BLaER1 (cell line): ENCODE measurements around the gene ZNF701.
"Not testable (repeated sequence)": the region's sequence is repeated elsewhere in the genome, so short reads cannot be mapped to it uniquely, and the experiment has no call there.

Source experiments
- H3K27ac ChIP-seq: shearing (Covaris generic); formaldehyde crosslinking; 2 replicates; pipeline ENCODE4 v1.8.1; 2022
- H3K27me3 ChIP-seq: shearing (Covaris generic); formaldehyde crosslinking; 2 replicates; pipeline ENCODE4 v1.8.1; 2022
- H3K36me3 ChIP-seq: shearing (Covaris generic); formaldehyde crosslinking; 2 replicates; pipeline ENCODE4 v1.8.1; 2022
- H3K4me1 ChIP-seq: shearing (Covaris generic); formaldehyde crosslinking; 2 replicates; pipeline ENCODE4 v1.8.1; 2022
- H3K4me2 ChIP-seq: shearing (Covaris generic); formaldehyde crosslinking; 2 replicates; pipeline ENCODE4 v1.8.1; 2022
- H3K4me3 ChIP-seq: shearing (Covaris generic); formaldehyde crosslinking; 2 replicates; pipeline ENCODE4 v1.8.1; 2022
- H3K9ac ChIP-seq: shearing (Covaris generic); formaldehyde crosslinking; 2 replicates; pipeline ENCODE4 v1.8.1; 2022
- H3K9me3 ChIP-seq: shearing (Covaris generic); formaldehyde crosslinking; 2 replicates; pipeline ENCODE4 v1.8.1; 2022
- H4K20me1 ChIP-seq: shearing (Covaris generic); formaldehyde crosslinking; 2 replicates; pipeline ENCODE4 v1.8.1; 2022
- Cebpa-rat ChIP-seq: shearing (Covaris generic); IDR thresholded peaks from 2 replicates; pipeline ENCODE4 v1.8.1; 2022

Gene ZNF701

DNA sequence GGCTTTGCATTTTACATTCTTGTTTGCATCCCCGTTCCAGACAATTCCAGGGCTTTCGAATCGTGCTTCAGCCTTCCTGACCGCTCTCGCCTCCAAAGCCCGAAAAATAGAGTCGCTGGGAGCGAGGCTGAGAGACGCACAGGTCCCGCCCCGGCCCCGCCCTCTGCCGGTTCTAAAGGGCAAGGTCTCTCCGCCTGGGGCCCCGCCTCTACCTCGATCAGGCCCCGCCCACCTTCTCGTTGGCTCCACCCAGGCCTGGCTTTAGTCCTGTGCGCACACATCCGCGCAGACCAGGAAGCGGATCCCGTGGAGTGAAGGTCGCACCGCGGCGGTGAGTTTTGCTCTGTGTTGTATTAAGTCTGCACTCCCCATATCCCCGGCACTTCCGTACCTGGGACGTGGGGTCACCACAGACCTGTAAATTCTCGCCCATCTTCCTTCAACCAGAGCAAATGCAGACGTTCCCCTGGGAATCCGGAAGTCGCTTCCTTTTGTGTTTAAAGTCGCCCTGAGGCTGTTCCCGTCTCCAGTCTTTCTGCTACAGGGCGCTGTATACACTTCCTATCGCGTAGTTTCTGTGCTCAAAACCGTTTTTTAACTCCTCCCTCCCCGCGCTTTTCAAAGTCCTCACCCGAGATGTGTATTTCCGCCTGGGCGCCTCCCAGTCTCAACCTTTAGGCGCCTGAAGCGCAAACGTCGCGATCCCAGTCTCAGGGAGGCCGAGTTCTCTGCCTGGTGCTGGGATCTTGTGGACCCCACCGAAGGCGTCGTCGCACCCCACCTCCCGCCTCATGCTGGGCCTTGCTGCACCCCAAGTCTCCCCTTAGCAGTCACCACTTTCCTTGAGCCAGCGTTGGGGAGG lies at the start of gene ZNF701:
TSS of gene ZNF701 (plus strand) at position 288 of the 862 bp plus-strand sequence. CDS start 3,861 bp downstream, outside the sequence.
- peak within 1 kb of the TSS; percentile 93 for H3K27ac ChIP-seq

GRCh38 chr19:52522551-52522950 lies 47.5 kb upstream of the ZNF701 start:
- no peak for TF ChIP-seq Cebpa-rat
- no peak overlapping the region for H3K4me3 ChIP-seq
- peaks cover 52% of the 10 kb centered on the region for H3K9me3 ChIP-seq
- H3K27me3 ChIP-seq = no peaks in the 10 kb centered on the region
- no peak overlapping the region for H3K9ac ChIP-seq
- H3K4me2 ChIP-seq = no peak overlapping the region
- no peaks in the 10 kb centered on the region for H3K36me3 ChIP-seq
- no peak overlapping the region for H3K27ac ChIP-seq
- H4K20me1 ChIP-seq = no peaks in the 10 kb centered on the region
- H3K4me1 ChIP-seq = no peaks in the 10 kb centered on the region

More for the DNA sequence above, at the start of gene ZNF701:
- H3K9ac ChIP-seq = peak within 1 kb of the TSS; percentile 95
- peaks cover 4% of the 10 kb centered on the region; the same call in 1 of the 2 replicates for H4K20me1 ChIP-seq
- H3K9me3 ChIP-seq = peaks cover 21% of the 10 kb centered on the region; the same call in 1 of the 2 replicates
- H3K4me2 ChIP-seq = peak within 1 kb of the TSS; percentile 94
- no peaks in the 10 kb centered on the region for H3K27me3 ChIP-seq
- H3K4me3 ChIP-seq = peak within 1 kb of the TSS; percentile 90
- peaks cover 20% of the 10 kb centered on the region for H3K4me1 ChIP-seq
- TF ChIP-seq Cebpa-rat = no peak
- peaks cover 47% of the 10 kb centered on the region for H3K36me3 ChIP-seq

- no peaks in the 10 kb centered on the region for H4K20me1 ChIP-seq
- H3K27ac ChIP-seq = no peak overlapping the region
- no peaks in the 10 kb centered on the region for H3K27me3 ChIP-seq
- TF ChIP-seq Cebpa-rat = no peak
- H3K4me3 ChIP-seq = no peak overlapping the region
- peaks cover 44% of the 10 kb centered on the region for H3K9me3 ChIP-seq
- H3K9ac ChIP-seq = no peak overlapping the region
- H3K4me2 ChIP-seq = no peak overlapping the region
- H3K36me3 ChIP-seq = no peaks in the 10 kb centered on the region
- peaks cover 11% of the 10 kb centered on the region for H3K4me1 ChIP-seq
These were observed 46.0 kb upstream of the ZNF701 start for GRCh38 chr19:52524086-52524485.

- H3K4me2 ChIP-seq = peak within 1 kb of the TSS; percentile 99
These were observed 42.7 kb upstream of the ZNF701 start, which contains the start of gene ZNF808 for GRCh38 chr19:52527134-52527955. Gene ZNF808, plus strand, starts transcription at chr19:52527668. Its CDS starts 15,617 bp downstream, at chr19:52543285.

DNA sequence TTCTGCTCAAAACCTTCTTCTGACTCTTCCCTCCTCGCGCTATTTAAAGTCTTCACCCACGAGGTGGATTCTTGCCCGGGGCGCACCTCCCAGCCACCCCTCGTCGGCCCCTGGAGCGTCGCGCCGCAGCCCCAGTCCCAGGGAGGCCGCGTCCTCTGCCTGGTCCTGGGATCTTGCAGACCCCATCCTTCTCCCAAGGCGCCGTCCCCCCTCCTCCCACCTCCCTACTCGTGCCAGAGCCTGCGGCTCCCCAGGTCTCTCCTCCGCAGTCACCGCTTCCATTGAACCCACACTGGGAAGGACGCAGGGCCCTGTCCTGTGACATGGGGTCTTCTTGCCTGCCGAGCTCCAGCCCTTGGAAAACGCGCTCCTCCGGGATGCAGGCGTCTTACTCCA lies 42.1 kb upstream of the ZNF701 start:
- Histone ChIP-seq H4K20me1 (peaks cover 2% of the 10 kb centered on the region; the same call in 1 of the 2 replicates), H3K9me3 (peaks cover 31% of the 10 kb centered on the region), H3K9ac (peak overlapping the region; percentile 94), H3K4me2 (peak overlapping the region; percentile 99), H3K27ac (peak overlapping the region; percentile 89), H3K27me3 (no peaks in the 10 kb centered on the region), H3K36me3 (peaks cover 7% of the 10 kb centered on the region; the same call in 1 of the 2 replicates), H3K4me3 (peak overlapping the region; percentile 94), H3K4me1 (peaks cover 15% of the 10 kb centered on the region)
- TF ChIP-seq Cebpa-rat = no peak

More at GRCh38 chr19:52527134-52527955, 42.7 kb upstream of the ZNF701 start, which contains the start of gene ZNF808:
- no peak for TF ChIP-seq Cebpa-rat
- Histone ChIP-seq H3K27ac (peak within 1 kb of the TSS; percentile 89), H3K27me3 (no peaks in the 10 kb centered on the region), H3K9ac (peak within 1 kb of the TSS; percentile 94), H3K9me3 (peaks cover 36% of the 10 kb centered on the region), H3K4me1 (peaks cover 15% of the 10 kb centered on the region), H3K4me3 (peak within 1 kb of the TSS; percentile 94), H4K20me1 (no peaks in the 10 kb centered on the region), H3K36me3 (0 out of 2 replicates have a peak, but pooled peaks cover 4% of the 10 kb centered on the region)

DNA sequence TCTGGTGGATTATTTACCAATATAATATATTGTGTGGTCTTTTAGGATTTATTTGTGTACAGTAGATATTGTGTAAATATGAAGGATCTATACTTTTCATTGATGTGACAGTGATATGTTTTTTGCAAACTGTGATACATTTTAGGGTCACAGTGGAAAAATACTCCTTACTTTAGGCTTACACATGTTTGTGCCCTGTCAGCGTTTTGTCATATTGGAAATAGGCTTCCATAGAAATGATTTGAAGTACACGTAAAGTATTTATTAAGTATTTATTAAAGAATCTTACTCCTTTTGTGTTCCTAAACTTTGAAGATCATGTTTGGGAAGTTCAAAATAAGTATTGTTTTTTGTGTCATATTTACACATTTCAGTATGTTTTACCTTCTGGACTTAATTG lies 37.6 kb upstream of the ZNF701 start:
- Histone ChIP-seq H4K20me1 (peaks cover 30% of the 10 kb centered on the region), H3K9ac (no peak overlapping the region), H3K4me1 (peaks cover 36% of the 10 kb centered on the region), H3K27ac (no peak overlapping the region), H3K9me3 (no peaks in the 10 kb centered on the region), H3K4me2 (no peak overlapping the region), H3K4me3 (no peak overlapping the region), H3K27me3 (no peaks in the 10 kb centered on the region), H3K36me3 (peaks cover 20% of the 10 kb centered on the region)
- TF ChIP-seq Cebpa-rat = no peak

DNA sequence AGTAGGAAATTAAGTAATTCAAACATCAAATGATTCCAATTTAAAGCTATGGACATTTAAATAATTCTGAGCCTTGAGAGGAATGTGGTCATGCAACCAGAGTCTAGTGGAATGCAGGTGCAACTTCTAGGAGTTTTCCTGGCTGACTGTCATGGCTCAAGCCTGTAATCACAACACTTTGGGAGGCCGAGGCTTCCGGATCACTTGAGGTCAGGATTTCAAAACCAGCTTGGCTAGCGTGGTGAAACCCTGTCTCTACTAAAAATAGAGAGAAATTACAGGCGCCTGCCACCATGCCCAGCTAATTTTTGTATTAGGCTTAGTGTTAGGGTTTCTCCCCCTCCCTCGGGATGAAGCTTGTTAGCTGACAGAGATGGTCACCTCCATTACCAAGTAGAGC lies 36.2 kb upstream of the ZNF701 start:
- peaks cover 32% of the 10 kb centered on the region for H3K36me3 ChIP-seq
- H3K9me3 ChIP-seq = peaks cover 13% of the 10 kb centered on the region
- no peaks in the 10 kb centered on the region for H3K27me3 ChIP-seq
- peaks cover 30% of the 10 kb centered on the region for H4K20me1 ChIP-seq
- H3K9ac ChIP-seq = no peak overlapping the region
- H3K4me3 ChIP-seq = no peak overlapping the region
- H3K4me1 ChIP-seq = peaks cover 28% of the 10 kb centered on the region
- TF ChIP-seq Cebpa-rat = no peak
- H3K27ac ChIP-seq = no peak overlapping the region
- H3K4me2 ChIP-seq = no peak overlapping the region

DNA sequence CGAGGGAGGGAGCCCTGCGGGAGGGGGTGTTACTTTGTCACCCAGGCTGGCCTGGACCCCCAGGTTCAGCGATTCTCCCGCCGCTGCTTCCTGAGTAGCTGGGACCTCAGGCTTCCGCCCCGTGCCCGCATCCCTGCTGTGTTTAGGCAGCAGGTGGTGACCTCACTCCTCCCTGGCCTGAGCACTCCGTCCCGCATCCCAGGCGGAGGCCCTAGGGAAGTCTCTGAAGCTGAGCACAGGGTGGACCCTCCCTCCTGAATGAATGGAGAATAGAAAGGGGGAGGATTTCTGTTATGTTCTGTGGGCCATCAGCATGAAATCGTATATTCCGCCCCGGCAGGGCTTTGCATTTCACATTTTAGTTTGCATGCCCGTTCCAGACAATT lies 34.7 kb upstream of the ZNF701 start:
- H3K27me3 ChIP-seq = not testable (repeated sequence)
- Histone ChIP-seq H3K4me1 (peaks cover 23% of the 10 kb centered on the region), H3K9ac (peak overlapping the region; percentile 87; the same call in 1 of the 2 replicates), H3K36me3 (peaks cover 40% of the 10 kb centered on the region), H3K27ac (peak overlapping the region; percentile 37; the same call in 1 of the 2 replicates), H3K4me2 (peak overlapping the region; percentile 98), H4K20me1 (peaks cover 30% of the 10 kb centered on the region), H3K9me3 (peaks cover 26% of the 10 kb centered on the region), H3K4me3 (peak overlapping the region; percentile 81)

DNA sequence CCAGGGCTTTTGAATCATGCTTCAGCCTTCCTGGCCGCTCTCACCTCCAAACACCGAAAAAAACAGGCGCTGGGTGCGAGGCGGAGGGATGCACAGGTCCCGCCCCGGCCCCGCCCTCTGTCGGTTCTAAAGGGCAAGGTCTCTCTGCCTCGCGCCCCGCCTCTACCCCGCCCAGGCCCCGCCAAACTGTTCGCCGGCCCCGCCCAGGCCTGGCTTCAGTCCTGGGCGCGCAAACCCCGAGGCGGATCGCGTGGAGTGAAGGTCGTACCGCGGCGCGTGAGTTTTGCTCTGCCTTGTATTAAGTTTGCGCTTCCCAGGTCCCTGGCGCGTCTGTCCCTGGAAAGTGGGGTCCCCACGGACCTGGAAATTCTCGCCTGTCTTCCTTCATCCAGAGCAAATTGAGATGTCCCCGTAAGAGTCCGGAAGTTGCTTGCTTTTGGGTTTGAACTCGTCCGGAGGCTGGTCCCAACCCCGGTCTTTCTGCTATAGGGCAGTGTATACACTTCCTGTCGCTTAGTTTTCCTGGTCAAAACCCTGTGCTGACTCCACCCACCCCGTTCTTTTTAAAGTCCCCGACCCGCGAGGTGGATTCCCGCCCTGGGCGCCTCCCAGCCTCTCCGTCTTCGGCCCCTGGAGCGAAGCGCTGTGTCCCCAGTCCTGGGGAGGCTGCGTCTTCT lies 34.2 kb upstream of the ZNF701 start:
- no peak for TF ChIP-seq Cebpa-rat
- Histone ChIP-seq H3K4me2 (peak overlapping the region; percentile 98), H3K9me3 (peaks cover 28% of the 10 kb centered on the region), H3K9ac (peak overlapping the region; percentile 87), H3K27ac (peak overlapping the region; percentile 85), H3K36me3 (peaks cover 45% of the 10 kb centered on the region), H3K27me3 (no peaks in the 10 kb centered on the region), H3K4me3 (peak overlapping the region; percentile 81), H3K4me1 (peaks cover 23% of the 10 kb centered on the region), H4K20me1 (peaks cover 30% of the 10 kb centered on the region)
